ENCODE data around the gene CFAP46.

DNA sequence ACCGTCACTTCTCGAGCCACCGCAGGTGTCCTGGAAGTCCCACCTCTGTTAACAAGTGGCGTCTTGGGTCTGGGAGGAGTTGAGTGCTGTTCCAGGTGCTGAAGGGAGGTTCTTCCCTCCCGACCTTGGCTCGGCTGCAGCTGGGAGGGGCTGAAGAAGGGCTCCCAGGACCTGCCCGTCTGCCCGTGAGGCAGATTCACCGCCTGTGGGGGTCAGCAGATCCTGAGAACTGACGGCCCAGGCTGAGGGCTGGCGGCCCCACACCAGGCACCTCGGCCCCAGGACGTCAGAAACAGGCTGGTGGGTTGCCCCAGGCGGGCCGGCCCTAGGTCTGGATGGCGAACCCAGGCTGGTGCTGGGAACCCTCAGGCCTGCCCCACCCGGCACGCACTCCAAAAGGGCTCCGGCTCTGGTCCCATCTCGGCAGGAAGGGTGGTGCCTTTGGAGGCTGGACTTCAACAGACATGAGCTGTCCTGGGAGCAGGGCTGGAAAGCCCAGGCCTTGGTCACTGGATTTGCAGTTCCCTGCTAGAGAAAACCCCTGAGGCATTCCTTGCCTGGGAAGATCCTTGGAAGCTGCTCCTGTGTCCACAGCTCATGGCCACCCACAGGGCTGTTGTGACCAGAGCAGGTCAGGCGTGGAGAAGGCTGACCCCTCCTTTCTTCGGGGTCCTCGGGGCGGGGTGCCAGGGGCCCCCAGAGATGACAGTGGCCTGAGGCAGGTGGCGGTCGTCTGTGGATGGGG, 42.6 kb upstream of the CFAP46 start:
- TF ChIP-seq, protein P1, sequence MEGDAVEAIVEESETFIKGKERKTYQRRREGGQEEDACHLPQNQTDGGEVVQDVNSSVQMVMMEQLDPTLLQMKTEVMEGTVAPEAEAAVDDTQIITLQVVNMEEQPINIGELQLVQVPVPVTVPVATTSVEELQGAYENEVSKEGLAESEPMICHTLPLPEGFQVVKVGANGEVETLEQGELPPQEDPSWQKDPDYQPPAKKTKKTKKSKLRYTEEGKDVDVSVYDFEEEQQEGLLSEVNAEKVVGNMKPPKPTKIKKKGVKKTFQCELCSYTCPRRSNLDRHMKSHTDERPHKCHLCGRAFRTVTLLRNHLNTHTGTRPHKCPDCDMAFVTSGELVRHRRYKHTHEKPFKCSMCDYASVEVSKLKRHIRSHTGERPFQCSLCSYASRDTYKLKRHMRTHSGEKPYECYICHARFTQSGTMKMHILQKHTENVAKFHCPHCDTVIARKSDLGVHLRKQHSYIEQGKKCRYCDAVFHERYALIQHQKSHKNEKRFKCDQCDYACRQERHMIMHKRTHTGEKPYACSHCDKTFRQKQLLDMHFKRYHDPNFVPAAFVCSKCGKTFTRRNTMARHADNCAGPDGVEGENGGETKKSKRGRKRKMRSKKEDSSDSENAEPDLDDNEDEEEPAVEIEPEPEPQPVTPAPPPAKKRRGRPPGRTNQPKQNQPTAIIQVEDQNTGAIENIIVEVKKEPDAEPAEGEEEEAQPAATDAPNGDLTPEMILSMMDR (IDR thresholded peaks at IDR 0.05; ENCODE audit: poor library complexity): no peak
- no peak for TF ChIP-seq EZH2 (IDR thresholded peaks at IDR 0.05; ENCODE audit: borderline replicate concordance)
- no peak for TF ChIP-seq EZH2phosphoT487 (IDR thresholded peaks at IDR 0.05; ENCODE audit: low read depth, severe bottlenecking, unreplicated experiment)

Measured in hepatocyte (in vitro differentiated cells).